HCT116 (cell line): ENCODE results near the gene GNMT. TPM values are rescaled to one million over a fixed set of nuclear protein-coding genes. Genes with fewer than 3 reads are reported as not detected.

Source experiments
- ATAC-seq: fragments of 200-7000 bp; cut with Tn5 transposase; 2 replicates; pipeline ENCODE4 v1.9.1; 2020; ENCODE audit warnings: mild to moderate bottlenecking, moderate library complexity
- BruUV-seq: library from RNA; stranded (reverse); fragments of 400-500 nt; replicated peaks from 2 replicates; lab custom pipeline; 2021; lab: Mats Ljungman, UMichigan
- CTCF ChIA-PET: fragments of 300-600 bp; sonication (Branson Sonifier 250); formaldehyde crosslinking; loops from one replicate; lab custom pipeline; 2021; ENCODE audit warnings: antibody characterized with exemption; lab: Charles Lee
- POLR2A ChIA-PET: fragments of 300-600, 350-600 bp; sonication (Branson Sonifier 250); formaldehyde crosslinking; loops from one replicate; lab custom pipeline; 2021; ENCODE audit warnings: antibody characterized with exemption; lab: Charles Lee
- RAD21 ChIA-PET, 2 experiments: fragments of 300-600 bp; sonication (Branson Sonifier 250); formaldehyde crosslinking; loops; one replicate each; lab custom pipeline; 2023; ENCODE audit warnings: low total read pairs in 2 of 2; ENCODE audit not compliant: uncharacterized antibody in 2 of 2, unreplicated experiment in 2 of 2, low non-redundant PET in 1 of 2; lab: Charles Lee
- DNase-seq: peaks from one replicate; pipeline ENCODE4 v3.0.0-alpha.2; 2010; ENCODE audit warnings: low read depth, low spot score
- H2AFZ ChIP-seq: fragments of 200-600 bp; shearing (Covaris generic), sonication (generic); 2 replicates; pipeline ENCODE4 v1.6.1; 2017; ENCODE audit warnings: low read depth, mixed run types, mixed read lengths, antibody characterized with exemption, low read length; ENCODE audit not compliant: poor library complexity, severe bottlenecking
- H3K27ac ChIP-seq: 2 replicates; pipeline ENCODE4 v1.5.1; 2012; ENCODE audit warnings: low read depth, low read length
- H3K27me3 ChIP-seq: fragments of 200-600 bp; sonication (generic); 2 replicates; pipeline ENCODE4 v1.6.1; 2016; ENCODE audit warnings: mixed run types, low read length, mixed read lengths; ENCODE audit not compliant: insufficient read depth
- H3K36me3 ChIP-seq, 2 experiments: fragments of 200-500 bp in 1 of 2; fragments of 200-600 bp in 1 of 2; sonication (Bioruptor generic) in 1 of 2; sonication (generic) in 1 of 2; 2 replicates each; pipeline versions ENCODE4 v1.5.1 to v1.6.1; 2014 to 2016; ENCODE audit warnings: low read length in 2 of 2, inconsistent platforms in 1 of 2, mixed read lengths in 1 of 2, mixed run types in 1 of 2; ENCODE audit not compliant: insufficient read depth in 2 of 2, control insufficient read depth in 1 of 2
- H3K4me1 ChIP-seq, 2 experiments: fragments of 200-600 bp in 1 of 2; sonication (generic) in 1 of 2; 2 replicates each; pipeline versions ENCODE4 v1.5.1 to v1.6.1; 2012 to 2017; ENCODE audit warnings: low read length in 2 of 2, inconsistent platforms in 1 of 2, mild to moderate bottlenecking in 1 of 2, mixed read lengths in 1 of 2, mixed run types in 1 of 2, moderate library complexity in 1 of 2; ENCODE audit not compliant: insufficient read depth in 2 of 2, control insufficient read depth in 1 of 2
- H3K4me2 ChIP-seq: fragments of 200-600 bp; sonication (generic); 2 replicates; pipeline ENCODE4 v1.6.1; 2017; ENCODE audit warnings: mixed run types, low read length, mixed read lengths
- H3K4me3 ChIP-seq, 2 experiments: fragments of 200-600 bp in 1 of 2; sonication (generic) in 1 of 2; replicated peaks in 1 of 2; 2 replicates each; pipeline ENCODE4 v1.5.1; 2011 to 2016; ENCODE audit warnings: low read length in 2 of 2, control low read depth in 1 of 2, low read depth in 1 of 2, mild to moderate bottlenecking in 1 of 2, mixed read lengths in 1 of 2, mixed run types in 1 of 2
- H3K79me2 ChIP-seq: fragments of 200-600 bp; sonication (generic); 2 replicates; pipeline ENCODE4 v1.6.1; 2017; ENCODE audit warnings: mild to moderate bottlenecking, mixed run types, low read length, moderate library complexity, mixed read lengths; ENCODE audit not compliant: insufficient read depth
- H3K9ac ChIP-seq: fragments of 200-600 bp; sonication (generic); 2 replicates; pipeline ENCODE4 v1.6.1; 2016; ENCODE audit warnings: low read length, mixed read lengths
- H3K9me2 ChIP-seq: fragments of 200-600 bp; sonication (generic), shearing (Covaris generic); 2 replicates; pipeline ENCODE4 v1.6.1; 2017; ENCODE audit warnings: mixed run types, mild to moderate bottlenecking, moderate library complexity; ENCODE audit not compliant: insufficient read depth
- H3K9me3 ChIP-seq, 2 experiments: fragments of 200-500 bp in 1 of 2; fragments of 200-600 bp in 1 of 2; sonication (Bioruptor generic) in 1 of 2; sonication (generic) in 1 of 2; 2 replicates each; pipeline ENCODE4 v1.6.1; 2014 to 2017; ENCODE audit warnings: low read length in 2 of 2, mixed read lengths in 2 of 2, inconsistent platforms in 1 of 2, low read depth in 1 of 2, mild to moderate bottlenecking in 1 of 2, mixed run types in 1 of 2, moderate library complexity in 1 of 2; ENCODE audit not compliant: control insufficient read depth in 1 of 2, insufficient read depth in 1 of 2
- H4K20me1 ChIP-seq: fragments of 200-600 bp; sonication (generic), shearing (Covaris generic); 2 replicates; pipeline ENCODE4 v1.6.1; 2017; ENCODE audit warnings: mixed run types, mild to moderate bottlenecking, moderate library complexity; ENCODE audit not compliant: insufficient read depth
- CEBPB ChIP-seq: IDR thresholded peaks from 2 replicates; pipeline ENCODE4 v1.6.1; 2012; ENCODE audit warnings: low read depth
- CTCF ChIP-seq, 3 experiments: fragments of 200-600 bp in 1 of 3; sonication (generic) in 1 of 3; IDR thresholded peaks in 2 of 3; conservative IDR thresholded peaks in 1 of 3; 2 replicates each; pipeline ENCODE4 v1.5.1; 2012 to 2017; ENCODE audit warnings: low read depth in 2 of 3, low read length in 2 of 3, antibody characterized with exemption in 1 of 3, borderline replicate concordance in 1 of 3, control low read depth in 1 of 3, mild to moderate bottlenecking in 1 of 3, mixed read lengths in 1 of 3, mixed run types in 1 of 3, moderate library complexity in 1 of 3; ENCODE audit not compliant: insufficient read depth in 1 of 3
- EGR1 ChIP-seq: IDR thresholded peaks from 2 replicates; pipeline ENCODE4 v1.6.1; 2012; ENCODE audit warnings: low read depth
- ELF1 ChIP-seq: IDR thresholded peaks from 2 replicates; pipeline ENCODE4 v1.6.1; 2012; ENCODE audit warnings: low read depth, borderline replicate concordance
- EZH2 ChIP-seq: fragments of 200-600 bp; sonication (generic); IDR thresholded peaks from 2 replicates; pipeline ENCODE4 v1.6.1; 2017; ENCODE audit warnings: antibody characterized with exemption, mixed run types
- FOSL1 ChIP-seq: IDR thresholded peaks from 2 replicates; pipeline ENCODE4 v1.6.1; 2012; ENCODE audit warnings: low read depth
- JUND ChIP-seq: IDR thresholded peaks from 2 replicates; pipeline ENCODE4 v1.6.1; 2012
- POLR2AphosphoS5 ChIP-seq: IDR thresholded peaks from 2 replicates; pipeline ENCODE4 v1.6.1; 2011; ENCODE audit warnings: mild to moderate bottlenecking, low read depth, low read length, moderate library complexity
- RAD21 ChIP-seq: IDR thresholded peaks from 2 replicates; pipeline ENCODE4 v1.6.1; 2012; ENCODE audit warnings: low read depth, mild to moderate bottlenecking
- SIN3A ChIP-seq: IDR thresholded peaks from 2 replicates; pipeline ENCODE4 v1.6.1; 2012; ENCODE audit warnings: low read depth
- SP1 ChIP-seq: IDR thresholded peaks from 2 replicates; pipeline ENCODE4 v1.6.1; 2012; ENCODE audit warnings: low read depth
- TCF7L2 ChIP-seq: IDR thresholded peaks from 2 replicates; pipeline ENCODE4 v1.7.0; 2011; ENCODE audit warnings: borderline replicate concordance, inconsistent platforms; ENCODE audit not compliant: insufficient read depth, insufficient read length; ENCODE audit errors: extremely low read depth
- YY1 ChIP-seq: IDR thresholded peaks from 2 replicates; pipeline ENCODE4 v1.6.1; 2011; ENCODE audit warnings: low read length, low read depth, moderate library complexity, mild to moderate bottlenecking; ENCODE audit not compliant: insufficient replicate concordance; ENCODE audit errors: extremely low read depth
- ZFX ChIP-seq: fragments of 450-650 bp; IDR thresholded peaks from 2 replicates; pipeline ENCODE4 v1.6.1; 2017
- ZNF274 ChIP-seq: fragments of 200-500 bp; sonication (Bioruptor generic); IDR thresholded peaks from 2 replicates; pipeline ENCODE4 v1.6.1; 2014; ENCODE audit warnings: mild to moderate bottlenecking, low read depth, low read length, inconsistent platforms
- intact Hi-C: fragments of 100-400 bp; cut with micrococcal nuclease; formaldehyde crosslinking; loops from 2 replicates; pipeline ENCODE4 v1.10.0; 2022
- total RNA-seq: library from RNA; stranded (reverse); gene quantifications from one replicate; pipeline ENCODE4 v1.2.1, GENCODE V29; 2021; ENCODE audit not compliant: unreplicated experiment
- TF ChIP-seq, protein P1 (sequence below): IDR thresholded peaks from 2 replicates; pipeline ENCODE4 v1.6.1; 2011; ENCODE audit warnings: mild to moderate bottlenecking, low read length, moderate library complexity; ENCODE audit not compliant: insufficient replicate concordance; ENCODE audit errors: extremely low read depth
- TF ChIP-seq, protein P2 (sequence below): IDR thresholded peaks from 2 replicates; pipeline ENCODE4 v1.6.1; 2012

Gene GNMT
- total RNA-seq, 1 experiment from 2014 or later: 0.57 TPM

DNA sequence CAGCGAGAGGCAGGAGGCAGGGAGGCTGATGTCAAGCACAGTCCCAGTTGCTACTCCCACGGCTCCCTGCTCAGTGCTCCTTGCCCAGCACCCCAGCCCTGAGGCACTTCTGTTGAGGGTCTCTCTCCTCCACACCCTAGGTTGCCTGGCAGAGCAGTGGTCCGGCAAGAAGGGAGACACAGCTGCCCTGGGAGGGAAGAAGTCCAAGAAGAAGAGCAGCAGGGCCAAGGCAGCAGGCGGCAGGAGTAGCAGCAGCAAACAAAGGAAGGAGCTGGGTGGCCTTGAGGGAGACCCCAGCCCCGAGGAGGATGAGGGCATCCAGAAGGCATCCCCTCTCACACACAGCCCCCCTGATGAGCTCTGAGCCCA, 22.1 kb upstream of the GNMT start:
- no TSS peak for BruUV-seq
- Histone ChIP-seq H3K79me2 (peaks cover 12% of the 10 kb centered on the region), H3K36me3 (peaks cover 22% of the 10 kb centered on the region in 2 experiments; a peak in 3 of 4 replicates), H3K4me3 (no peak overlapping the region), H3K9me2 (no peaks in the 10 kb centered on the region), H3K4me1 (no peaks in the 10 kb centered on the region), H3K4me2 (no peak overlapping the region), H3K9me3 (no peaks in the 10 kb centered on the region), H3K9ac (no peak overlapping the region), H3K27ac (no peak overlapping the region), H4K20me1 (no peaks in the 10 kb centered on the region), H3K27me3 (no peaks in the 10 kb centered on the region)
- no peak for ATAC-seq
- CTCF ChIA-PET: no interaction called here
- RAD21 ChIA-PET: no interaction called here
- TF ChIP-seq RAD21 (no peak), ELF1 (no peak), FOSL1 (no peak), EZH2 (no peak), JUND (no peak), ZFX (no peak), CTCF (IDR thresholded peaks at IDR 0.05 in 2 of 3, conservative IDR thresholded peaks at IDR 0.05 in 1 of 3; ENCODE audit: borderline replicate concordance in 1 of 3, insufficient read depth in 1 of 3, low read depth in 2 of 3, low read length in 2 of 3) (no peak), ZNF274 (no peak), SIN3A (no peak), POLR2AphosphoS5 (no peak), TCF7L2 (no peak), CEBPB (no peak), EGR1 (no peak), YY1 (no peak), SP1 (no peak)
- TF ChIP-seq, protein P1, sequence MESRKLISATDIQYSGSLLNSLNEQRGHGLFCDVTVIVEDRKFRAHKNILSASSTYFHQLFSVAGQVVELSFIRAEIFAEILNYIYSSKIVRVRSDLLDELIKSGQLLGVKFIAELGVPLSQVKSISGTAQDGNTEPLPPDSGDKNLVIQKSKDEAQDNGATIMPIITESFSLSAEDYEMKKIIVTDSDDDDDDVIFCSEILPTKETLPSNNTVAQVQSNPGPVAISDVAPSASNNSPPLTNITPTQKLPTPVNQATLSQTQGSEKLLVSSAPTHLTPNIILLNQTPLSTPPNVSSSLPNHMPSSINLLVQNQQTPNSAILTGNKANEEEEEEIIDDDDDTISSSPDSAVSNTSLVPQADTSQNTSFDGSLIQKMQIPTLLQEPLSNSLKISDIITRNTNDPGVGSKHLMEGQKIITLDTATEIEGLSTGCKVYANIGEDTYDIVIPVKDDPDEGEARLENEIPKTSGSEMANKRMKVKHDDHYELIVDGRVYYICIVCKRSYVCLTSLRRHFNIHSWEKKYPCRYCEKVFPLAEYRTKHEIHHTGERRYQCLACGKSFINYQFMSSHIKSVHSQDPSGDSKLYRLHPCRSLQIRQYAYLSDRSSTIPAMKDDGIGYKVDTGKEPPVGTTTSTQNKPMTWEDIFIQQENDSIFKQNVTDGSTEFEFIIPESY: no peak
- TF ChIP-seq, protein P2, sequence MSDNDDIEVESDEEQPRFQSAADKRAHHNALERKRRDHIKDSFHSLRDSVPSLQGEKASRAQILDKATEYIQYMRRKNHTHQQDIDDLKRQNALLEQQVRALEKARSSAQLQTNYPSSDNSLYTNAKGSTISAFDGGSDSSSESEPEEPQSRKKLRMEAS: no peak
- TF ChIP-seq, all 23 proteins: peak for 0
- POLR2A ChIA-PET: no interaction called here
- intact Hi-C loops: no loop called here
- DNase-seq: no peak
- H2AFZ ChIP-seq: no peak overlapping the region
